Panc1 (cell line): Measurements from ENCODE around the gene TRIM54. TPM values are rescaled to one million over a fixed set of nuclear protein-coding genes. Genes with fewer than 3 reads are reported as not detected.
A peak's percentile ranks its signal among the peaks of the same experiment; 100 is the strongest.

Experiments
- ATAC-seq: fragments of 200-7000 bp; cut with Tn5 transposase; 2 replicates; pipeline ENCODE4 v1.9.1; 2020; ENCODE audit warnings: mild to moderate bottlenecking, moderate library complexity
- BruUV-seq: library from RNA; stranded (reverse); fragments of 400-500 nt; replicated peaks from 2 replicates; lab custom pipeline; 2021; lab: Mats Ljungman, UMichigan
- CTCF ChIA-PET: fragments of 300-600 bp; sonication (Branson Sonifier 250); formaldehyde crosslinking; loops from one replicate; lab custom pipeline; 2022; ENCODE audit warnings: antibody characterized with exemption; lab: Charles Lee
- POLR2A ChIA-PET: fragments of 300-600 bp; sonication (Branson Sonifier 250); formaldehyde crosslinking; loops from one replicate; lab custom pipeline; 2022; ENCODE audit warnings: antibody characterized with exemption; lab: Charles Lee
- DNase-seq: peaks from one replicate; pipeline ENCODE4 v3.0.0-alpha.2; 2010; ENCODE audit warnings: low read depth, low spot score
- H3K27ac ChIP-seq: 2 replicates; pipeline ENCODE4 v1.5.1; 2011; ENCODE audit warnings: mild to moderate bottlenecking, low read length, inconsistent platforms
- H3K27me3 ChIP-seq: fragments of 200-500 bp; sonication (Bioruptor generic); 2 replicates; pipeline ENCODE4 v1.6.0; 2014; ENCODE audit warnings: low read length, inconsistent platforms; ENCODE audit not compliant: control insufficient read depth, insufficient read depth
- H3K36me3 ChIP-seq: fragments of 200-500 bp; sonication (Bioruptor generic); 2 replicates; pipeline ENCODE4 v1.5.1; 2014; ENCODE audit warnings: inconsistent platforms, mild to moderate bottlenecking, low read length, moderate library complexity; ENCODE audit not compliant: control insufficient read depth, insufficient read depth
- H3K4me1 ChIP-seq: 2 replicates; pipeline ENCODE4 v1.5.1; 2011; ENCODE audit warnings: inconsistent platforms, mild to moderate bottlenecking, low read length, moderate library complexity; ENCODE audit not compliant: control insufficient read depth, insufficient read depth
- H3K4me3 ChIP-seq, 2 experiments: 2 replicates each; pipeline ENCODE4 v1.5.1; 2011 to 2012; ENCODE audit warnings: low read depth in 2 of 2, low read length in 2 of 2, mild to moderate bottlenecking in 2 of 2, inconsistent platforms in 1 of 2, moderate library complexity in 1 of 2
- H3K9me3 ChIP-seq: fragments of 200-500 bp; sonication (Bioruptor generic); 2 replicates; pipeline ENCODE4 v1.5.1; 2014; ENCODE audit warnings: low read depth, mild to moderate bottlenecking, inconsistent platforms, low read length, moderate library complexity; ENCODE audit not compliant: control insufficient read depth, insufficient read depth
- CTCF ChIP-seq: fragments of 450-650 bp; IDR thresholded peaks from 2 replicates; pipeline ENCODE4 v1.5.1; 2017; ENCODE audit warnings: mild to moderate bottlenecking
- POLR2AphosphoS5 ChIP-seq: IDR thresholded peaks from 2 replicates; pipeline ENCODE4 v1.6.1; 2012; ENCODE audit warnings: mild to moderate bottlenecking, low read depth, low read length, moderate library complexity
- REST ChIP-seq, 2 experiments: IDR thresholded peaks; 2 replicates each; pipeline ENCODE4 v1.6.1; 2011 to 2012; ENCODE audit warnings: low read depth in 2 of 2, control low read depth in 1 of 2, low read length in 1 of 2, mild to moderate bottlenecking in 1 of 2, moderate library complexity in 1 of 2; ENCODE audit not compliant: insufficient read depth in 1 of 2
- SIN3A ChIP-seq: IDR thresholded peaks from 2 replicates; pipeline ENCODE4 v1.6.1; 2012; ENCODE audit warnings: low read depth, mild to moderate bottlenecking, low read length, moderate library complexity, borderline replicate concordance; ENCODE audit not compliant: insufficient read depth
- TCF7L2 ChIP-seq: IDR thresholded peaks from 2 replicates; pipeline ENCODE4 v1.6.1; 2011; ENCODE audit warnings: mild to moderate bottlenecking, low read depth, low read length, inconsistent platforms
- in situ Hi-C: cut with HindIII; loops from 2 replicates; pipeline ENCODE4 v1.10.0; 2016; ENCODE audit warnings: low sequenced_read_pairs, low pct_unique_long_range_greater_than_20kb
- intact Hi-C: fragments of 100-400 bp; cut with micrococcal nuclease; formaldehyde crosslinking; loops from one replicate; pipeline ENCODE4 v1.10.0; 2022; ENCODE audit not compliant: unreplicated experiment
- total RNA-seq: library from RNA; stranded (reverse); gene quantifications from one replicate; pipeline ENCODE4 v1.2.1, GENCODE V29; 2021; ENCODE audit not compliant: unreplicated experiment

TRIM54 gene
- total RNA-seq, 1 experiment from 2014 or later, result 0.21 TPM

DNA sequence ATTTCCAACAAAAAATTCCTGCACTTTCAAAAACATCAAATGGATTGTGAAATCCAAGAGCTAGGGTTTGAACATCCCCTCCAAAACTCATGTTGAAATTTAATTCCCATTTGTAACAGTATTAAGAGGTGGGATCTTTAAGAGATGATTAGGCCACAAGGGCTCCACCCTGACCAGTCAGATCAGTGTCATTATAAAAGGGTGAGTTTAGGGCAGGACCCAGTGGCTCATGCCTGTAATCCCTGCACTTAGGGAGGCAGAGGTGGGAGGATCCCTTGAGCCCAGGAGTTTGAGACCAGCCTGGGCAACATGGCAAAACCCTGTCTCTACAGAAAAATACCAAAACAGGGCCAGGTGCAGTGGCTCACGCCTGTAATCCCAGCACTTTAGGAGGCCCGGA is 65.4 kb downstream of the TRIM54 start:
- intact Hi-C loops (no loop called here), in situ Hi-C loops (no loop called here)
- H3K27ac ChIP-seq, result no peak overlapping the region
- H3K36me3 ChIP-seq, result 0 out of 2 replicates have a peak, but pooled peaks cover 3% of the 10 kb centered on the region
- H3K27me3 ChIP-seq, result no peaks in the 10 kb centered on the region
- POLR2A ChIA-PET, result no interaction called here
- H3K4me3 ChIP-seq, result no peak overlapping the region
- TF ChIP-seq TCF7L2 (no peak), POLR2AphosphoS5 (no peak), REST (IDR thresholded peaks at IDR 0.05; ENCODE audit: insufficient read depth in 1 of 2, low read depth in 2 of 2, low read length in 1 of 2) (no peak), CTCF (no peak), SIN3A (no peak)
- no peak for ATAC-seq
- BruUV-seq, result no TSS peak
- H3K4me1 ChIP-seq, result peaks cover 8% of the 10 kb centered on the region
- no peak for DNase-seq
- CTCF ChIA-PET, result no interaction called here
- no peaks in the 10 kb centered on the region for H3K9me3 ChIP-seq

DNA sequence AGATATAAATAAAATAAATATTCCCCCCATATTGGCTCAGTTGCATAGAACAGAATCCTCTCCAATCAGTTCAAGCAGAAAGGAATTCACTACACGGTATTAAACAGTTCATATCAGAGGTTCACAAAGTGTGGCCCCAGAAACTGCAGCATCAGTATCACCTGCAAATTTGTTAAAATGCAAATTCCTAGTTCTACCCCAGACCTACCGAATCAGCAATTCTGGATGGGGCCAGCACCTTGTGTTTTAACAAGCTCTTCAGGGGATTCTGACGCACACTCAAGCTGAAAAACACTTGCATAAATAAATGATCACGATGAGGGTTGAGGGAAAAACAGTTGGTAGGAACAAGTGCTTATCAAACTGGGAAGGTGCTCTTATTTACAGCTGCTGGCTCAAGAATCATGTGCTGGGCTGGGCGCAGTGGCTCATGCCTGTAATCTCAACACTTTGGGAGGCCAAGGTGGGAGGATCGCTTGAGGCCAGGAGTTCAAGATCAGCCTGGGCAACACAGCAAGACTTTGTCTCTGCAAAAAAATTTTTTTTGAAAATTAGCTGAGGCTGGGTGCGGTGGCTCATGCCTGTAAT is 68.0 kb downstream of the TRIM54 start:
- no peaks in the 10 kb centered on the region for H3K36me3 ChIP-seq
- BruUV-seq, result no TSS peak
- ATAC-seq (no peak), DNase-seq (no peak)
- H3K4me3 ChIP-seq, result no peak overlapping the region
- TF ChIP-seq POLR2AphosphoS5, result no peak
- H3K27ac ChIP-seq, result no peak overlapping the region
- peaks cover 19% of the 10 kb centered on the region for H3K4me1 ChIP-seq
- H3K27me3 ChIP-seq, result no peaks in the 10 kb centered on the region
- intact Hi-C loops (no loop called here), in situ Hi-C loops (no loop called here)
- ChIA-PET POLR2A (no interaction called here), CTCF (no interaction called here)
- H3K9me3 ChIP-seq, result no peaks in the 10 kb centered on the region

GRCh38 chr2:27351802-27352598 is 69.8 kb downstream of the TRIM54 start:
- Histone ChIP-seq H3K4me1 (peaks cover 19% of the 10 kb centered on the region), H3K27ac (no peak overlapping the region), H3K27me3 (no peaks in the 10 kb centered on the region), H3K9me3 (no peaks in the 10 kb centered on the region), H3K4me3 (no peak overlapping the region), H3K36me3 (no peaks in the 10 kb centered on the region; the same call in 1 of the 2 replicates)
- DNase-seq (no peak), ATAC-seq (no peak)
- CTCF ChIA-PET, result interaction anchor here (0.5 to 0.6 kb wide), 2 partner anchors 8 to 49 kb away, joined by 4 to 5 read pairs; no protein-coding TSS in a partner anchor
- POLR2A ChIA-PET, result no interaction called here
- TF ChIP-seq CTCF (no peak), TCF7L2 (no peak), SIN3A (no peak), REST (IDR thresholded peaks at IDR 0.05; ENCODE audit: insufficient read depth in 1 of 2, low read depth in 2 of 2, low read length in 1 of 2) (no peak), POLR2AphosphoS5 (no peak)
- in situ Hi-C loops, result no loop called here
- BruUV-seq, result TSS peak; percentile 13
- intact Hi-C loops, result no loop called here
